ENCODE data around the gene COX4I1. TPM values are rescaled to one million over a fixed set of nuclear protein-coding genes. Genes with fewer than 3 reads are reported as not detected.

The COX4I1 gene
- total and polyA plus RNA-seq, 7 donors: 627 to 1,800 (median 1,031) TPM

GRCh38 chr16:85838876-85839585 lies 39.5 kb downstream of the COX4I1 start:
- H3K4me1 ChIP-seq: no peaks in the 10 kb centered on the region
- no peaks in the 10 kb centered on the region for H3K36me3 ChIP-seq (ENCODE audit: insufficient read depth in 1 of 2, low read depth in 1 of 2)
- no peak overlapping the region for H3K4me3 ChIP-seq
- intact Hi-C loops (cut with DNase I): no loop called here
- no peak overlapping the region for H3K27ac ChIP-seq
- peaks cover 0 to 26% (median 10%) of the 10 kb centered on the region in 3 donors for H3K27me3 ChIP-seq (ENCODE audit: insufficient read depth in 3 of 3, low read length in 2 of 3)
- DNase-seq (no peak), ATAC-seq (no peak)
- no peaks in the 10 kb centered on the region for H3K9me3 ChIP-seq
- WGBS, 3 donors: 81 to 84% (median 83%) methylated on average over 21 of the region's 21 CpGs
- no peak for TF ChIP-seq CTCF (IDR thresholded peaks at IDR 0.05)

- no peak for ATAC-seq
- no peak for DNase-seq
- H3K4me1 ChIP-seq: no peaks in the 10 kb centered on the region
- no peaks in the 10 kb centered on the region for H3K36me3 ChIP-seq (ENCODE audit: insufficient read depth in 1 of 2, low read depth in 1 of 2)
- no peaks in the 10 kb centered on the region for H3K9me3 ChIP-seq
- no peak overlapping the region for H3K4me3 ChIP-seq
- peaks cover 0 to 31% (median 10%) of the 10 kb centered on the region in 3 donors for H3K27me3 ChIP-seq (ENCODE audit: insufficient read depth in 3 of 3, low read length in 2 of 3)
- no peak for TF ChIP-seq CTCF (IDR thresholded peaks at IDR 0.05)
- intact Hi-C loops (cut with DNase I): no loop called here
- WGBS, 3 donors: 79 to 86% (median 84%) methylated on average over 24 of the region's 24 CpGs
- H3K27ac ChIP-seq: no peak overlapping the region
These were observed 40.3 kb downstream of the COX4I1 start for GRCh38 chr16:85839681-85840240.

GRCh38 chr16:85840395-85840794 lies 40.9 kb downstream of the COX4I1 start:
- TF ChIP-seq CTCF (IDR thresholded peaks at IDR 0.05): no peak
- intact Hi-C loops (cut with DNase I): no loop called here
- Histone ChIP-seq H3K27me3 (ENCODE audit: insufficient read depth in 3 of 3, low read length in 2 of 3) (peaks cover 0 to 32% (median 10%) of the 10 kb centered on the region in 3 donors), H3K4me3 (no peak overlapping the region), H3K27ac (no peak overlapping the region), H3K9me3 (no peaks in the 10 kb centered on the region), H3K36me3 (ENCODE audit: insufficient read depth in 1 of 2, low read depth in 1 of 2) (no peaks in the 10 kb centered on the region), H3K4me1 (no peaks in the 10 kb centered on the region)
- no peak for ATAC-seq
- DNase-seq: no peak
- 82 to 90% (median 86%) methylated on average over 9 of the region's 9 CpGs for WGBS, 3 donors

GRCh38 chr16:85840801-85841200 lies 41.3 kb downstream of the COX4I1 start:
- peaks cover 0 to 32% (median 10%) of the 10 kb centered on the region in 3 donors for H3K27me3 ChIP-seq (ENCODE audit: insufficient read depth in 3 of 3, low read length in 2 of 3)
- TF ChIP-seq CTCF (IDR thresholded peaks at IDR 0.05): no peak
- no peaks in the 10 kb centered on the region for H3K36me3 ChIP-seq (ENCODE audit: insufficient read depth in 1 of 2, low read depth in 1 of 2)
- 87 to 91% (median 89%) methylated on average over 10 of the region's 10 CpGs for WGBS, 3 donors
- no peaks in the 10 kb centered on the region for H3K4me1 ChIP-seq
- intact Hi-C loops (cut with DNase I): no loop called here
- DNase-seq (no peak), ATAC-seq (no peak)
- H3K9me3 ChIP-seq: no peaks in the 10 kb centered on the region
- no peak overlapping the region for H3K27ac ChIP-seq
- no peak overlapping the region for H3K4me3 ChIP-seq
